Caco-2 (cell line): ENCODE results near the gene PLEKHA6. TPM values are rescaled to one million over a fixed set of nuclear protein-coding genes. Genes with fewer than 3 reads are reported as not detected.

Source experiments
- BruUV-seq: library from RNA; stranded (reverse); fragments of 400-500 nt; replicated peaks from 2 replicates; lab custom pipeline; 2021; lab: Mats Ljungman, UMichigan
- CTCF ChIA-PET: fragments of 300-600 bp; sonication (Branson Sonifier 250); formaldehyde crosslinking; loops from one replicate; lab custom pipeline; 2022; ENCODE audit warnings: antibody characterized with exemption; lab: Charles Lee
- POLR2A ChIA-PET: fragments of 300-600 bp; sonication (Branson Sonifier 250); formaldehyde crosslinking; loops from one replicate; lab custom pipeline; 2022; ENCODE audit warnings: antibody characterized with exemption; lab: Charles Lee
- DNase-seq, 2 experiments: peaks; one replicate each; pipeline versions ENCODE4 v3.0.0 to v3.0.0-alpha.2; 2020 to 2022
- H3K27me3 ChIP-seq: replicated peaks from 2 replicates; pipeline ENCODE4 v1.6.0; 2011; ENCODE audit warnings: low read length; ENCODE audit not compliant: control insufficient read depth, insufficient read depth
- H3K36me3 ChIP-seq: 2 replicates; pipeline ENCODE4 v1.5.1; 2011; ENCODE audit warnings: low read length; ENCODE audit not compliant: control insufficient read depth, insufficient read depth
- H3K4me1 ChIP-seq: fragments of 250-450 bp; sonication (Bioruptor Pico); 2 replicates; pipeline ENCODE4 v1.5.1; 2020; ENCODE audit warnings: mild to moderate bottlenecking
- H3K4me3 ChIP-seq: 2 replicates; pipeline ENCODE4 v1.5.1; 2011; ENCODE audit warnings: low read depth, mild to moderate bottlenecking, control low read depth, low read length
- H3K9me3 ChIP-seq: fragments of 250-450 bp; sonication (Bioruptor Pico); 2 replicates; pipeline ENCODE4 v1.5.1; 2020; ENCODE audit warnings: mild to moderate bottlenecking, moderate library complexity
- H3K27ac Mint-ChIP-seq: one replicate; pipeline ENCODE4 v1.8.0; 2022; ENCODE audit warnings: mixed read lengths; ENCODE audit not compliant: unreplicated experiment
- H3K27me3 Mint-ChIP-seq: one replicate; pipeline ENCODE4 v1.8.0; 2022; ENCODE audit warnings: mixed read lengths; ENCODE audit not compliant: insufficient read depth, unreplicated experiment
- H3K36me3 Mint-ChIP-seq: one replicate; pipeline ENCODE4 v1.8.0; 2022; ENCODE audit warnings: mild to moderate bottlenecking, mixed read lengths; ENCODE audit not compliant: insufficient read depth, unreplicated experiment
- H3K4me1 Mint-ChIP-seq: one replicate; pipeline ENCODE4 v1.8.0; 2022; ENCODE audit warnings: low read depth, mixed read lengths; ENCODE audit not compliant: unreplicated experiment
- H3K4me3 Mint-ChIP-seq: one replicate; pipeline ENCODE4 v1.8.0; 2022; ENCODE audit warnings: mild to moderate bottlenecking, moderate library complexity, mixed read lengths; ENCODE audit not compliant: unreplicated experiment
- H3K9me3 Mint-ChIP-seq: one replicate; pipeline ENCODE4 v1.8.0; 2022; ENCODE audit warnings: mixed read lengths; ENCODE audit not compliant: unreplicated experiment
- CTCF ChIP-seq, 2 experiments: fragments of 200-600 bp in 1 of 2; IDR thresholded peaks; 1 replicate in 1 of 2; 2 replicates in 1 of 2; pipeline versions ENCODE4 v1.5.1 to v1.8.0; 2011 to 2022; ENCODE audit warnings: antibody characterized with exemption in 1 of 2, control low read depth in 1 of 2, inconsistent platforms in 1 of 2, low read depth in 1 of 2, low read length in 1 of 2, mild to moderate bottlenecking in 1 of 2, moderate library complexity in 1 of 2; ENCODE audit not compliant: insufficient read depth in 1 of 2, severe bottlenecking in 1 of 2, unreplicated experiment in 1 of 2
- intact Hi-C: fragments of 100-400 bp; cut with micrococcal nuclease; formaldehyde crosslinking; loops from one replicate; pipeline ENCODE4 v1.10.0; 2022; ENCODE audit not compliant: unreplicated experiment
- total RNA-seq: library from RNA; stranded (reverse); gene quantifications from 2 replicates; pipeline ENCODE4 v1.2.3, GENCODE V29; 2022

PLEKHA6 gene
- total RNA-seq, 1 experiment from 2014 or later = 18.8 TPM

DNA sequence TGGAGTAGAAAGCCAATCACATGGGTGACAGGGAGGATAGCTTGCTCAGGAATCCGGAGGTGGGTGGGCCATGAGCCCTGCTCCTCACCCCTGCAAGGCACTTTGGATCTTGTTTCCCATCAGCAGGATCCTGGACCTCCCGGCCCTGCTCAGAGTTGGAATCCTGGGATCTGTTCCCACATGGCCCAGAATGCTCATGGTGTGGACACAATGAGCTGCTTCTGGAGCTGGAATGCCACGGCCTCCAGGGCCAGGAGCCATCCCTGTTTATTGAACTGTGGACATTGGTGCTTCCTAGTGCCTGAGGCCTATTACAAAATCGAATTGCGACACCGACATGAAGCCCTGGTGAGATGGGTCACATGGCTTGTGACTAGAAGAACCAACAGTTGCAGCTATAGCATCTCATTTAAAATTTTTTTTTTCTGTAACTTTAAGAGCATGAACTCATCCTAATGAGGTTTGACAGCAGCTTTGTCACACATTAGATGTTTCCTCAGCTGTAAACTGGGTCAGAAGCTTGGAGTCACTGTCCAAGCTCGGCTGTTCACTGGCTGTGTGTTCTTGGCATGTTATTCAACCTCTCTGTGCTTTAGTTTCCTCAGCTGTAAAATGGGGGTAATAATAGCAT is 105.6 kb downstream of the PLEKHA6 start:
- Mint-ChIP-seq H3K27ac (no peak overlapping the region), H3K27me3 (no peaks in the 10 kb centered on the region), H3K4me1 (no peaks in the 10 kb centered on the region), H3K4me3 (no peak overlapping the region), H3K9me3 (no peaks in the 10 kb centered on the region), H3K36me3 (peaks cover 6% of the 10 kb centered on the region)
- no TSS peak for BruUV-seq
- peak; percentile 69 to 70 for DNase-seq
- no peak for TF ChIP-seq CTCF (IDR thresholded peaks at IDR 0.05; ENCODE audit: insufficient read depth in 1 of 2, low read depth in 1 of 2, low read length in 1 of 2, severe bottlenecking in 1 of 2, unreplicated experiment in 1 of 2)
- Histone ChIP-seq H3K27me3 (no peaks in the 10 kb centered on the region), H3K9me3 (no peaks in the 10 kb centered on the region), H3K4me3 (no peak overlapping the region), H3K4me1 (peaks cover 8% of the 10 kb centered on the region; the same call in 1 of the 2 replicates), H3K36me3 (no peaks in the 10 kb centered on the region; the same call in none of the 2 replicates)
- POLR2A ChIA-PET = no interaction called here
- CTCF ChIA-PET = interaction anchor here (1.5 to 2.7 kb wide), 4 partner anchors 40 to 144 kb away, joined by 5 to 27 read pairs (median 9); partner anchors contain the start of gene GOLT1A
- intact Hi-C loops = loop anchor here (1.0 to 2.0 kb wide), 3 partner anchors 40 to 109 kb away; no protein-coding TSS in a partner anchor

DNA sequence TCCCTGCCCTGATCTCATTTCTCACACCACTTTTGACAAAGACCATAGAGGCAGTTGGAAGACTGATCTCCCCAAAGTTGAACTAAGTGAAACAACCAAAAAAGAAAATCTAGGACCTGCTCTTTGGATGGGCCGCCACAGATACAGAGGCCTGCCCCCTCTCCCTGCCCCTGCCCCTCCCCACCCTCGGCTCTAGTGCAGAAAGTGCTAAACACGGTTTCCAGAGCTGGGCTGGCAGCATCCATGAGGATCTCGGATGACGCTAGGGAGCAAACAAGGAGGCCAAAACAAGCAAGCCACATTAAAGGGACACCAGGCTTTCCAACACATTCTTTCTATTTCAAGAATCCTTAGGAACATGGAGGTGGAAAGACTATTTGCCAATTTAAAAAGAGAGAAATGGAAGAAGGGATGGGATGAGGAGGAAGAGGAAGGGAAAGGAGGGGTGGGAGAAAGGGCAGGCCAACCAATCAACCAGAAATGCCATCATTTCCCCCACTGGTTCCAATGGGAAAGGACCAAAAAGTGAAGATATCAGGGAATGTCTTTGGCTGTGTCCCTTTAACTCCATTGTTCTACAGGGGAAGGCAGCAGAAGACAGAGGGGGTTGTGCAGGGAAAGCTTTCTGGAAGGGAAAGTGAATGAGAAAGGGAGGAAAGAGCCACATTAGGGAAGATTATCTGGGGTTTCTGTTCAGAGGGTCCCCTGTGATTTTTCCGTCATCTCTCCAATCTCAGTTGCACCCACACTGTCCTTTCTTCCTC is 107.6 kb downstream of the PLEKHA6 start:
- Histone ChIP-seq H3K4me1 (peaks cover 8% of the 10 kb centered on the region; the same call in 1 of the 2 replicates), H3K4me3 (no peak overlapping the region), H3K36me3 (no peaks in the 10 kb centered on the region; the same call in 1 of the 2 replicates), H3K27me3 (no peaks in the 10 kb centered on the region), H3K9me3 (no peaks in the 10 kb centered on the region)
- no peak for DNase-seq
- intact Hi-C loops = no loop called here
- Mint-ChIP-seq H3K27ac (no peak overlapping the region), H3K4me3 (no peak overlapping the region), H3K36me3 (peaks cover 6% of the 10 kb centered on the region), H3K4me1 (no peaks in the 10 kb centered on the region), H3K27me3 (no peaks in the 10 kb centered on the region), H3K9me3 (no peaks in the 10 kb centered on the region)
- no peak for TF ChIP-seq CTCF (IDR thresholded peaks at IDR 0.05; ENCODE audit: insufficient read depth in 1 of 2, low read depth in 1 of 2, low read length in 1 of 2, severe bottlenecking in 1 of 2, unreplicated experiment in 1 of 2)
- ChIA-PET POLR2A (no interaction called here), CTCF (no interaction called here)
- no TSS peak for BruUV-seq

DNA sequence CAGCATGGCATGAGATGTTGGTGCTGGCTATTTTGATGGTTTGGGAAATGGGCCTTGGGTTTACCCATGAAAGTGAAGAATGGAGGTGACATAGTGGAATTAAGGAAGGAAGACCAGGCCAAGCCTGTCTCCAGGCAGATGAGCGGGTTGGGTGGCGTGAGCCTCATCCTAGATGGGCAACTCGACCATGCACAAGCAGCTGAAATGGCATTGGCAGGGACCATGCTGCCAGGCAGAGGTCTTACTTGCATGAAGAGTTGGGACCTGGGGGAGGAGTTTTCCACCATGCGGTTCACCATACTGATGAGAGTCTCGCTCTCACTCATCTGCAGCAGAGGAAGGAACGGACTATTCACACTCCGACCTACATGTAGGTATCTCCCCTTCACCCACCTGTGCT is 108.4 kb downstream of the PLEKHA6 start:
- intact Hi-C loops = no loop called here
- Mint-ChIP-seq H3K27me3 (no peaks in the 10 kb centered on the region), H3K36me3 (peaks cover 6% of the 10 kb centered on the region), H3K4me3 (no peak overlapping the region), H3K4me1 (no peaks in the 10 kb centered on the region), H3K9me3 (no peaks in the 10 kb centered on the region), H3K27ac (no peak overlapping the region)
- ChIA-PET CTCF (no interaction called here), POLR2A (no interaction called here)
- Histone ChIP-seq H3K4me1 (peaks cover 8% of the 10 kb centered on the region; the same call in 1 of the 2 replicates), H3K27me3 (no peaks in the 10 kb centered on the region), H3K4me3 (no peak overlapping the region), H3K9me3 (no peaks in the 10 kb centered on the region), H3K36me3 (no peaks in the 10 kb centered on the region; the same call in 1 of the 2 replicates)
- BruUV-seq = no TSS peak
- DNase-seq = no peak
- no peak for TF ChIP-seq CTCF (IDR thresholded peaks at IDR 0.05; ENCODE audit: insufficient read depth in 1 of 2, low read depth in 1 of 2, low read length in 1 of 2, severe bottlenecking in 1 of 2, unreplicated experiment in 1 of 2)
